ENCODE results near the gene DRD3.

DNA sequence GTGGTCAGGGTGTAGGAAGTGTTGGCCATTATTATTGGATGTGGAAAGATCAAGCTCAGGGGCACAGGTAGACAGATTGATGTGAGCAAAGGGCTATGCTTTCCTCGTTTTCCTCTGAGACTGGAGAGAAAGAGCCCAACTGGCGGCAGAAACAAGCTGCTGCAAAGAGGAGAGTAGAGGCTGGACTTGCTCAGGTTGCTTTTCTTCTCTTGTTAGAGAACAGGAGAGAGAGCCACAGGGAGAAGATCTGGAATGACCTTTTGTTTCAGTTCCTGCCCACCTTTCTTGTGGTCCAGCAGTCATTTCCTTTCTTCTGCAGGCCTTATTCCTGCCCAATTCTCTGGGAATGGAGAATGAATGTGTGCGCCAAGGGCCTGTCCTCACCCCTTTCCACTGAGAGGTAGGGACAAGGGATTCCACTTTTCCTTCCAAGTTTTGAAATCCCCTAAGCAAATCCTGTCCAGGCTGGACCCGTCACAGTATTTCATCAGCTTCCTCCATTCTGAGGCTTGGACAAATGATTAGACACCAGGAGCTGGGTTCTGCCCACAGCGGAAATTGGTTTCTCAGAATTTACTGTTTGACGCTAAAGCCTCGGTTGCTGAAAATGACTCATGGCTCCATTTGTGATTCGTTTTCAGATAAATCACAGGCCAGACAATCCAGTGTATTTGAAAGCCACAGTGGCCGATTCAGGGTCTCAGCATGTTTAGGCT lies 42.5 kb upstream of the DRD3 start:
- TF ChIP-seq EP300 (IDR thresholded peaks at IDR 0.05), result no peak
- TF ChIP-seq, protein P1, sequence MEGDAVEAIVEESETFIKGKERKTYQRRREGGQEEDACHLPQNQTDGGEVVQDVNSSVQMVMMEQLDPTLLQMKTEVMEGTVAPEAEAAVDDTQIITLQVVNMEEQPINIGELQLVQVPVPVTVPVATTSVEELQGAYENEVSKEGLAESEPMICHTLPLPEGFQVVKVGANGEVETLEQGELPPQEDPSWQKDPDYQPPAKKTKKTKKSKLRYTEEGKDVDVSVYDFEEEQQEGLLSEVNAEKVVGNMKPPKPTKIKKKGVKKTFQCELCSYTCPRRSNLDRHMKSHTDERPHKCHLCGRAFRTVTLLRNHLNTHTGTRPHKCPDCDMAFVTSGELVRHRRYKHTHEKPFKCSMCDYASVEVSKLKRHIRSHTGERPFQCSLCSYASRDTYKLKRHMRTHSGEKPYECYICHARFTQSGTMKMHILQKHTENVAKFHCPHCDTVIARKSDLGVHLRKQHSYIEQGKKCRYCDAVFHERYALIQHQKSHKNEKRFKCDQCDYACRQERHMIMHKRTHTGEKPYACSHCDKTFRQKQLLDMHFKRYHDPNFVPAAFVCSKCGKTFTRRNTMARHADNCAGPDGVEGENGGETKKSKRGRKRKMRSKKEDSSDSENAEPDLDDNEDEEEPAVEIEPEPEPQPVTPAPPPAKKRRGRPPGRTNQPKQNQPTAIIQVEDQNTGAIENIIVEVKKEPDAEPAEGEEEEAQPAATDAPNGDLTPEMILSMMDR (IDR thresholded peaks at IDR 0.05), result no peak
- no peak for TF ChIP-seq POLR2A (IDR thresholded peaks at IDR 0.05)
